Liver (tissue), 3 donors: ENCODE data around the gene CCDC6.

Experiments used
- ATF3 ChIP-seq: IDR thresholded peaks from 2 replicates; pipeline ENCODE4 v1.6.1; 2016; ENCODE audit warnings: antibody characterized with exemption
- EGR1 ChIP-seq, 2 donors: IDR thresholded peaks; 2 replicates each; pipeline ENCODE4 v1.6.1; 2016 to 2018; ENCODE audit warnings: antibody characterized with exemption in 2 of 2, low read depth in 2 of 2
- FOXA1 ChIP-seq: IDR thresholded peaks from 2 replicates; pipeline ENCODE4 v1.6.1; 2016; ENCODE audit warnings: antibody characterized with exemption
- GABPA ChIP-seq, 2 donors: IDR thresholded peaks in 1 of 2; conservative IDR thresholded peaks in 1 of 2; 2 replicates each; pipeline ENCODE4 v1.6.1; 2016; ENCODE audit warnings: antibody characterized with exemption in 2 of 2, mild to moderate bottlenecking in 1 of 2, moderate library complexity in 1 of 2
- JUND ChIP-seq, 2 donors: IDR thresholded peaks; 2 replicates each; pipeline ENCODE4 v1.6.1; 2016; ENCODE audit warnings: antibody characterized with exemption in 2 of 2
- RAD21 ChIP-seq, 2 donors: IDR thresholded peaks; 2 replicates each; pipeline ENCODE4 v1.6.1; 2016; ENCODE audit warnings: antibody characterized with exemption in 2 of 2, mild to moderate bottlenecking in 2 of 2
- RXRA ChIP-seq, 2 donors: IDR thresholded peaks; 2 replicates each; pipeline ENCODE4 v1.6.1; 2017 to 2018; ENCODE audit warnings: antibody characterized with exemption in 2 of 2, mild to moderate bottlenecking in 1 of 2
- SP1 ChIP-seq: IDR thresholded peaks from 2 replicates; pipeline ENCODE4 v1.6.1; 2018; ENCODE audit warnings: antibody characterized with exemption, mild to moderate bottlenecking
- TAF1 ChIP-seq: conservative IDR thresholded peaks from 2 replicates; pipeline ENCODE4 v1.6.1; 2016; ENCODE audit warnings: antibody characterized with exemption, mild to moderate bottlenecking
- YY1 ChIP-seq: IDR thresholded peaks from 2 replicates; pipeline ENCODE4 v1.6.1; 2016; ENCODE audit warnings: antibody characterized with exemption, mild to moderate bottlenecking
- ZBTB33 ChIP-seq: IDR thresholded peaks from 2 replicates; pipeline ENCODE4 v1.6.1; 2016; ENCODE audit warnings: antibody characterized with exemption
- TF ChIP-seq, protein P1 (sequence below): fragments of 150-350 bp; IDR thresholded peaks from 2 replicates; pipeline ENCODE4 v1.5.1; 2017; ENCODE audit warnings: improper control_type of control experiment, low read depth, low read length; ENCODE audit not compliant: missing input control
- TF ChIP-seq, protein P2 (sequence below): IDR thresholded peaks from 2 replicates; pipeline ENCODE4 v1.6.1; 2016; ENCODE audit warnings: antibody characterized with exemption
- TF ChIP-seq, protein P3 (sequence below): IDR thresholded peaks from 2 replicates; pipeline ENCODE4 v1.6.1; 2016; ENCODE audit warnings: antibody characterized with exemption, mild to moderate bottlenecking
- donor health status: healthy.
- donor health status: healthy.

GRCh38 chr10:59910867-59911266 lies 4.5 kb upstream of the CCDC6 start:
- TF ChIP-seq, protein P1, sequence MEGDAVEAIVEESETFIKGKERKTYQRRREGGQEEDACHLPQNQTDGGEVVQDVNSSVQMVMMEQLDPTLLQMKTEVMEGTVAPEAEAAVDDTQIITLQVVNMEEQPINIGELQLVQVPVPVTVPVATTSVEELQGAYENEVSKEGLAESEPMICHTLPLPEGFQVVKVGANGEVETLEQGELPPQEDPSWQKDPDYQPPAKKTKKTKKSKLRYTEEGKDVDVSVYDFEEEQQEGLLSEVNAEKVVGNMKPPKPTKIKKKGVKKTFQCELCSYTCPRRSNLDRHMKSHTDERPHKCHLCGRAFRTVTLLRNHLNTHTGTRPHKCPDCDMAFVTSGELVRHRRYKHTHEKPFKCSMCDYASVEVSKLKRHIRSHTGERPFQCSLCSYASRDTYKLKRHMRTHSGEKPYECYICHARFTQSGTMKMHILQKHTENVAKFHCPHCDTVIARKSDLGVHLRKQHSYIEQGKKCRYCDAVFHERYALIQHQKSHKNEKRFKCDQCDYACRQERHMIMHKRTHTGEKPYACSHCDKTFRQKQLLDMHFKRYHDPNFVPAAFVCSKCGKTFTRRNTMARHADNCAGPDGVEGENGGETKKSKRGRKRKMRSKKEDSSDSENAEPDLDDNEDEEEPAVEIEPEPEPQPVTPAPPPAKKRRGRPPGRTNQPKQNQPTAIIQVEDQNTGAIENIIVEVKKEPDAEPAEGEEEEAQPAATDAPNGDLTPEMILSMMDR, result no peak
- no peak for TF ChIP-seq ZBTB33
- TF ChIP-seq, protein P2, sequence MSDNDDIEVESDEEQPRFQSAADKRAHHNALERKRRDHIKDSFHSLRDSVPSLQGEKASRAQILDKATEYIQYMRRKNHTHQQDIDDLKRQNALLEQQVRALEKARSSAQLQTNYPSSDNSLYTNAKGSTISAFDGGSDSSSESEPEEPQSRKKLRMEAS, result no peak
- TF ChIP-seq TAF1, result no peak
- TF ChIP-seq YY1, result no peak
- no peak for TF ChIP-seq GABPA (IDR thresholded peaks at IDR 0.05 in 1 of 2, conservative IDR thresholded peaks at IDR 0.05 in 1 of 2)
- TF ChIP-seq, protein P3, sequence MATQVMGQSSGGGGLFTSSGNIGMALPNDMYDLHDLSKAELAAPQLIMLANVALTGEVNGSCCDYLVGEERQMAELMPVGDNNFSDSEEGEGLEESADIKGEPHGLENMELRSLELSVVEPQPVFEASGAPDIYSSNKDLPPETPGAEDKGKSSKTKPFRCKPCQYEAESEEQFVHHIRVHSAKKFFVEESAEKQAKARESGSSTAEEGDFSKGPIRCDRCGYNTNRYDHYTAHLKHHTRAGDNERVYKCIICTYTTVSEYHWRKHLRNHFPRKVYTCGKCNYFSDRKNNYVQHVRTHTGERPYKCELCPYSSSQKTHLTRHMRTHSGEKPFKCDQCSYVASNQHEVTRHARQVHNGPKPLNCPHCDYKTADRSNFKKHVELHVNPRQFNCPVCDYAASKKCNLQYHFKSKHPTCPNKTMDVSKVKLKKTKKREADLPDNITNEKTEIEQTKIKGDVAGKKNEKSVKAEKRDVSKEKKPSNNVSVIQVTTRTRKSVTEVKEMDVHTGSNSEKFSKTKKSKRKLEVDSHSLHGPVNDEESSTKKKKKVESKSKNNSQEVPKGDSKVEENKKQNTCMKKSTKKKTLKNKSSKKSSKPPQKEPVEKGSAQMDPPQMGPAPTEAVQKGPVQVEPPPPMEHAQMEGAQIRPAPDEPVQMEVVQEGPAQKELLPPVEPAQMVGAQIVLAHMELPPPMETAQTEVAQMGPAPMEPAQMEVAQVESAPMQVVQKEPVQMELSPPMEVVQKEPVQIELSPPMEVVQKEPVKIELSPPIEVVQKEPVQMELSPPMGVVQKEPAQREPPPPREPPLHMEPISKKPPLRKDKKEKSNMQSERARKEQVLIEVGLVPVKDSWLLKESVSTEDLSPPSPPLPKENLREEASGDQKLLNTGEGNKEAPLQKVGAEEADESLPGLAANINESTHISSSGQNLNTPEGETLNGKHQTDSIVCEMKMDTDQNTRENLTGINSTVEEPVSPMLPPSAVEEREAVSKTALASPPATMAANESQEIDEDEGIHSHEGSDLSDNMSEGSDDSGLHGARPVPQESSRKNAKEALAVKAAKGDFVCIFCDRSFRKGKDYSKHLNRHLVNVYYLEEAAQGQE, result no peak
- no peak for TF ChIP-seq ATF3
- TF ChIP-seq RAD21 (IDR thresholded peaks at IDR 0.05), result no peak
- no peak for TF ChIP-seq RXRA (IDR thresholded peaks at IDR 0.05)
- TF ChIP-seq SP1, result no peak
- TF ChIP-seq EGR1 (IDR thresholded peaks at IDR 0.05; ENCODE audit: low read depth in 2 of 2), result no peak
- TF ChIP-seq JUND (IDR thresholded peaks at IDR 0.05), result no peak
- TF ChIP-seq FOXA1, result no peak
